GM12874 (cell line): ENCODE data around the gene DYRK2.

ENCODE experiments used
- CTCF ChIP-seq: IDR thresholded peaks from 2 replicates; pipeline ENCODE4 v1.5.1; 2011; ENCODE audit warnings: low read depth, mild to moderate bottlenecking, control low read depth, low read length, moderate library complexity; ENCODE audit not compliant: insufficient read depth

DYRK2 gene

GRCh38 chr12:67695974-67696373 lies 47.4 kb downstream of the DYRK2 start:
- no peak for TF ChIP-seq CTCF

DNA sequence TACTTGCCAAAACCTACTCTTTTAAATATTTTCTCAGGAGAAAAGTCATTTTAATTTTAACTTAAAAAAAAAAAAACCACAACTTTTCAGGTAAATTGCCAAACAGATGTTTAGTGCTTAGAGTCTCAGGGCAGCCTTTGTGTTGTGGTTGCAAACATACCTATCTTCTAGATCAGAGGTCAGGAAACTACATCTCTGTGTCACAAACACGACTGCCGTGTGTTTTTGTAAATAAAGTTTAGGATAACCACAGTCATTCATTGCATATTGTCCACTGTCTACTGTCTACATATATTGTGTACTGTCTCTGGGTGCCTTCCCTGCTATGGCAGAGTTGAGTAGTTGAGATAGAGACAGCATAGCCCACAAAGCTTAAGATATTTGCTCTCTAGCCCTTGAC lies 48.9 kb downstream of the DYRK2 start:
- no peak for TF ChIP-seq CTCF

DNA sequence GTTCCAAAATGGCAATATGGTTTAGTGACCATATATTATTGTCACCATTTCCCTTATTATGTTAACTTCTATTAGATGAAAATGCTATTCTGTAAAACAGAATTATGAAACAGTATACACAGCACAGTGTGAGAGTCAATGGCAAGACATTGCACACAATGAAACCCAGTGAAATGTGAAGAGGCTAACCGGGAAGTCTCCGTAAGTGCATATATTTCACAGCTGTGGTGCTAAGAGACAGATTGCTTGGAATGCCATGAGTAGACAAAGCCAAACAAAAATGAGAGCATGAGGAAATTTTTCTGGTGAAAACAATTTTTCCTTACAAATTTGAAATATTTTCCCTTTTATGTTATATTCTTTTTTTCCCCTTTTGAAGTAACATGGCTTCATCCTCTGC lies 49.4 kb downstream of the DYRK2 start:
- no peak for TF ChIP-seq CTCF

DNA sequence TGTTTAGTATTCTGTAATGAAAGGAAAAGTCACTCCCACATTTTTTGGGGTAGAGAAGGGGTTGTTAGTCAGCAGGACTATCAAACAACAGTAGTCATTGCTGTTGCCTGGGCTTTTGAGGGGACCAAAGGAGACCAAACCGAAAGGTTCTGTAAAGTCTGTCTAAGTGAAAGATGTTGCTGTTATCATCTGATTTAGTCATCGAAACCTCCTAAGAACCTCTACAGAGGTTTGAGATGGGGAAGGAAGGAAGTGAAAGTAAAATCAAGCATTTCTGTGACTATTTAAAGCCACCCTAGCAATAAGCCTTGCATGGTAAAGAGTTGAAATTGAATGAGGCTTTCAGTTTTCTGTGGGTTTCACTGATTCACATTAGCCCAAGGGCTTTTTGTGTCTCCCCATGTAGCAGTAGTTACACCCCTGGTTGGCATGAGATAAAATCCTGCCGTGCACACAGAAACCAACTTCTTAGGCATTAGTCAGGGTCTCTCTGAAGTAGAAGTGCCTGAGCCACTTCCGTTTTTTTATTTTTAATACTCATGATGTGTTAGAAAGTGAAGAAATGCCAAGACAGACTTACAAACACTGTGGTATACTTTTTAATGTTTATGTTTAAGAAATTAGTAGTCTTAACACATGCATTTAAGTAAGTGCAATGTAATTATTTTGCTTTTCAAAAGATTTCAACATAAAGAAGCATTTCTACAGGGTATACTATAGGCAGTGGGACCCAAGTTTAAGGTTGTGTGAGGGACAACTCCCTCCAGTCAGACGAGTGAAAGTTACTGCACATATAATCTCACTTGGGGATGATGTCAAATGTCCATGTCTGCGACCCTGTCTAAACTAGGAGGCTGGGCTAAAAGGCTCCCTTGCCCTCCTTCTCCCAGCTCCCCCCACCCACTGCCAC lies 50.4 kb downstream of the DYRK2 start:
- no peak for TF ChIP-seq CTCF

DNA sequence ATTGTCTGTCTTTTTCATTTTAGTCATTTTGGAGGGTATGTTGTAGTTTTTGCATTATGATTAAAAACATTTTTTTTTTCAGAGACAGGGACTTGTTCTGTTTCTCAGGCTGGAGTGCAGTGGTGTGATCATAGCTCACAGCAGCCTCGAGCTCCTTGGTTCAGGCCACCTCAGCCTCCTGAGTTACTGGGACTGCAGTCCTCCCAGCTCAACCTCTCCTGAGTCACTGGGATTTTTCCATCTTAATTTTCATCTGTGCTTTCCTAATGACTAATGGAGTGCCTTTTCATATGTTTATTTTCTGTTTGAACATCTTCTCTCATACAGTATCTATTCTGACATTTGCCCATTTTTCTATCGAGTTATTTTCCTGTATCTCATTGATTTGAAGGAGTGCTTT lies 52.6 kb downstream of the DYRK2 start:
- no peak for TF ChIP-seq CTCF

DNA sequence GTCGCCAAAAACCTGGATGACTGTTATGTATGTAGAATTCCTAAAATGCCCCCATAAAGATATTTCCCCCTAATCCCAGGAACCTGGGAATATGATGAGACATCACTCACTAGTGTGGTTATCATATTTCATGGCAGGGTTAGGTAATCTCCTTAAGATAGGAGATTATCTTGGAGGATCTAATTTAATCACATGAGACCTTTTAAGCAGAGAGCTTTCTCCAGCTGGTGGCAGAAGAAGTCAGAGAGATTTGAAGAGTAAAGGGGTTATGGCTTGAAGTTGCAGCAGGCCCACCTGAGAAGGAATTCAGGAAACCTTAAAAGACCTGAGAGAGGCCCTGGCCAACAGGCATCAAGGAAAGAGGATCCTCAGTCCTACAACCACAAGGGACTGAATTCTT lies 53.6 kb downstream of the DYRK2 start:
- no peak for TF ChIP-seq CTCF

- no peak for TF ChIP-seq CTCF
Measured at GRCh38 chr12:67704071-67704470, 55.5 kb downstream of the DYRK2 start.
